WERI-Rb-1 (cell line): Measurements from ENCODE around the gene CHD3.

Source experiments
- DNase-seq: peaks from one replicate; pipeline ENCODE4 v3.0.0-alpha.2; 2020
- H3K27ac ChIP-seq: fragments of 250-450 bp; sonication (Bioruptor Pico); 2 replicates; pipeline ENCODE4 v1.5.1; 2020; ENCODE audit warnings: mild to moderate bottlenecking, moderate library complexity
- H3K27me3 ChIP-seq: fragments of 250-450 bp; sonication (Bioruptor Pico); 2 replicates; pipeline ENCODE4 v1.5.1; 2021; ENCODE audit warnings: mild to moderate bottlenecking, low read depth, moderate library complexity; ENCODE audit not compliant: insufficient read depth, severe bottlenecking
- H3K36me3 ChIP-seq: fragments of 250-450 bp; sonication (Bioruptor Pico); 2 replicates; pipeline ENCODE4 v1.5.1; 2020; ENCODE audit warnings: mild to moderate bottlenecking, moderate library complexity
- H3K4me3 ChIP-seq: 2 replicates; pipeline ENCODE4 v1.5.1; 2011; ENCODE audit warnings: low read depth, mild to moderate bottlenecking, control low read depth, low read length
- H3K9me3 ChIP-seq: fragments of 250-450 bp; sonication (Bioruptor Pico); 2 replicates; pipeline ENCODE4 v1.5.1; 2021; ENCODE audit warnings: mild to moderate bottlenecking, moderate library complexity; ENCODE audit not compliant: severe bottlenecking
- CTCF ChIP-seq: IDR thresholded peaks from 2 replicates; pipeline ENCODE4 v1.5.1; 2011; ENCODE audit warnings: low read depth, mild to moderate bottlenecking, control low read depth, inconsistent platforms, low read length

Gene CHD3

GRCh38 chr17:7844292-7845154 is 44.1 kb upstream of the CHD3 start:
- H3K4me3 ChIP-seq: peak overlapping the region; percentile 58
- DNase-seq: peak; percentile 91
- no peaks in the 10 kb centered on the region for H3K9me3 ChIP-seq
- TF ChIP-seq CTCF: no peak
- no peaks in the 10 kb centered on the region for H3K27me3 ChIP-seq
- peak overlapping the region; percentile 91 for H3K27ac ChIP-seq
- peaks cover 24% of the 10 kb centered on the region for H3K36me3 ChIP-seq

- TF ChIP-seq CTCF: no peak
- H3K27me3 ChIP-seq: no peaks in the 10 kb centered on the region
- no peak overlapping the region for H3K27ac ChIP-seq
- peaks cover 34% of the 10 kb centered on the region for H3K36me3 ChIP-seq
- DNase-seq: no peak
- no peaks in the 10 kb centered on the region for H3K9me3 ChIP-seq
- peak overlapping the region; percentile 58 for H3K4me3 ChIP-seq
These were observed 43.1 kb upstream of the CHD3 start for GRCh38 chr17:7845359-7846062.

- Histone ChIP-seq H3K36me3 (peaks cover 39% of the 10 kb centered on the region), H3K27me3 (no peaks in the 10 kb centered on the region), H3K4me3 (no peak overlapping the region), H3K9me3 (no peaks in the 10 kb centered on the region), H3K27ac (no peak overlapping the region)
- DNase-seq: peak; percentile 4
- no peak for TF ChIP-seq CTCF
These were observed 42.4 kb upstream of the CHD3 start for GRCh38 chr17:7846063-7846735.

- DNase-seq: no peak
- Histone ChIP-seq H3K9me3 (no peaks in the 10 kb centered on the region), H3K4me3 (no peak overlapping the region), H3K36me3 (peaks cover 46% of the 10 kb centered on the region), H3K27me3 (no peaks in the 10 kb centered on the region), H3K27ac (no peak overlapping the region)
- no peak for TF ChIP-seq CTCF
These were observed 41.6 kb upstream of the CHD3 start for GRCh38 chr17:7846765-7847661.

GRCh38 chr17:7848131-7848579 is 40.4 kb upstream of the CHD3 start:
- Histone ChIP-seq H3K27ac (no peak overlapping the region), H3K9me3 (no peaks in the 10 kb centered on the region), H3K27me3 (no peaks in the 10 kb centered on the region), H3K4me3 (no peak overlapping the region), H3K36me3 (peaks cover 57% of the 10 kb centered on the region)
- DNase-seq: no peak
- no peak for TF ChIP-seq CTCF
